Measurements from ENCODE around the gene MTUS2. TPM values are rescaled to one million over a fixed set of nuclear protein-coding genes. Genes with fewer than 3 reads are reported as not detected.

The MTUS2 gene
- polyA plus RNA-seq, 2 of the 4 experiments (the other 2 are of a cell fraction): not detected

GRCh38 chr13:29464105-29464679 lies 644.1 kb downstream of the MTUS2 start:
- ChIA-PET CTCF (no interaction called here), POLR2A (no interaction called here)
- ATAC-seq (no peak; a peak in 1 of 6 replicates), DNase-seq (ENCODE audit: low read depth in 1 of 2, low spot score in 1 of 2) (no peak), FAIRE-seq (no peak)
- Histone ChIP-seq H3K4me3 (no peak overlapping the region), H3K4me2 (no peak overlapping the region), H3K27ac (no peak overlapping the region), H3K9me3 (no peaks in the 10 kb centered on the region), H3K4me1 (no peaks in the 10 kb centered on the region)
- WGBS (ENCODE audit: missing lambda C conversion rate): 25% methylated on average over 3 of the region's 4 CpGs
- TF ChIP-seq JUN (IDR thresholded peaks at IDR 0.05) (no peak), SREBF2 (IDR thresholded peaks at IDR 0.05) (no peak), HOXA7 (CRISPR knock-in tag; IDR thresholded peaks at IDR 0.05) (no peak), CBX2 (IDR thresholded peaks at IDR 0.05; ENCODE audit: borderline replicate concordance, low read depth) (no peak), RFX5 (IDR thresholded peaks at IDR 0.05) (no peak), PHF8 (IDR thresholded peaks at IDR 0.05; ENCODE audit: borderline replicate concordance, low read depth) (no peak), POLR2AphosphoS2 (conservative IDR thresholded peaks at IDR 0.05; ENCODE audit: low read length) (no peak), ESRRA (IDR thresholded peaks at IDR 0.05; ENCODE audit: borderline replicate concordance, low read length) (no peak), ZFP36 (IDR thresholded peaks at IDR 0.05; ENCODE audit: borderline replicate concordance, partially characterized antibody) (no peak), HDAC2 (IDR thresholded peaks at IDR 0.05) (no peak), EHMT2 (IDR thresholded peaks at IDR 0.05; ENCODE audit: low read depth) (no peak), ZNF302 (CRISPR knock-in tag; IDR thresholded peaks at IDR 0.05) (no peak), CBX8 (IDR thresholded peaks at IDR 0.05) (no peak), POLR2A (IDR thresholded peaks at IDR 0.05; ENCODE audit: low read length) (no peak), MAX (IDR thresholded peaks at IDR 0.05) (no peak), CEBPB (IDR thresholded peaks at IDR 0.05) (no peak), BHLHE40 (IDR thresholded peaks at IDR 0.05; ENCODE audit: low read depth, low read length) (no peak)

- no peak overlapping the region for H3K4me2 ChIP-seq
- TF ChIP-seq E2F6 (IDR thresholded peaks at IDR 0.05; ENCODE audit: borderline replicate concordance, low read depth) (no peak), REST (IDR thresholded peaks at IDR 0.05) (no peak), CTCF (IDR thresholded peaks at IDR 0.05) (no peak), USF2 (IDR thresholded peaks at IDR 0.05) (no peak), RFX5 (IDR thresholded peaks at IDR 0.05) (no peak), HOXB13 (CRISPR knock-in tag; IDR thresholded peaks at IDR 0.05; ENCODE audit: low read depth) (no peak), MAFK (IDR thresholded peaks at IDR 0.05; ENCODE audit: partially characterized antibody) (no peak), KDM1A (IDR thresholded peaks at IDR 0.05; ENCODE audit: low read depth) (no peak), ZSCAN20 (CRISPR knock-in tag; IDR thresholded peaks at IDR 0.05) (no peak), PBX3 (IDR thresholded peaks at IDR 0.05) (no peak), HDAC2 (IDR thresholded peaks at IDR 0.05) (no peak), MYC (IDR thresholded peaks at IDR 0.05; ENCODE audit: borderline replicate concordance, low read length) (no peak)
- ChIA-PET POLR2A (no interaction called here), CTCF (no interaction called here)
- no peak overlapping the region for H3K27ac ChIP-seq
- DNase-seq (ENCODE audit: low read depth in 1 of 2, low spot score in 1 of 2): no peak
- H3K4me3 ChIP-seq: no peak overlapping the region
- no peak for FAIRE-seq
- H3K4me1 ChIP-seq: no peaks in the 10 kb centered on the region
- 54% methylated on average over 5 of the region's 6 CpGs for WGBS (ENCODE audit: missing lambda C conversion rate)
- ATAC-seq: no peak
- no peaks in the 10 kb centered on the region for H3K9me3 ChIP-seq
Measured at GRCh38 chr13:29465741-29466293, 645.7 kb downstream of the MTUS2 start.
